MM.1S (cell line): ENCODE results near the gene GPRC6A.

Source experiments
- DNase-seq: peaks from one replicate; pipeline ENCODE4 v3.0.0-alpha.2; 2015
- H2AFZ ChIP-seq: fragments of 300-600 bp; sonication (generic); 2 replicates; pipeline ENCODE4 v1.6.0; 2016; ENCODE audit warnings: antibody characterized with exemption, low read length
- H3F3A ChIP-seq: fragments of 300-600 bp; sonication (generic); 2 replicates; pipeline ENCODE4 v1.6.1; 2016; ENCODE audit warnings: mild to moderate bottlenecking, antibody characterized with exemption, low read length, moderate library complexity, mixed read lengths; ENCODE audit not compliant: insufficient read depth
- H3K27ac ChIP-seq: fragments of 300-600 bp; sonication (generic); 2 replicates; pipeline ENCODE4 v1.5.1; 2016; ENCODE audit warnings: mild to moderate bottlenecking, low read length
- H3K27me3 ChIP-seq: fragments of 300-600 bp; sonication (generic); replicated peaks from 2 replicates; pipeline ENCODE4 v1.6.0; 2016; ENCODE audit warnings: low read length; ENCODE audit not compliant: insufficient read depth
- H3K36me3 ChIP-seq: fragments of 300-600 bp; sonication (generic); replicated peaks from 2 replicates; pipeline ENCODE4 v1.6.1; 2016; ENCODE audit warnings: mild to moderate bottlenecking, low read length, mixed read lengths; ENCODE audit not compliant: insufficient read depth
- H3K4me1 ChIP-seq: fragments of 300-600 bp; sonication (generic); 2 replicates; pipeline ENCODE4 v1.6.1; 2016; ENCODE audit warnings: low read length, mixed read lengths
- H3K4me2 ChIP-seq: fragments of 300-600 bp; sonication (generic); 2 replicates; pipeline ENCODE4 v1.6.0; 2016; ENCODE audit warnings: low read depth, low read length
- H3K4me3 ChIP-seq: fragments of 300-600 bp; sonication (generic); 2 replicates; pipeline ENCODE4 v1.5.1; 2016; ENCODE audit warnings: low read length, mixed read lengths
- H3K79me2 ChIP-seq: fragments of 300-600 bp; sonication (generic); 2 replicates; pipeline ENCODE4 v1.6.1; 2016; ENCODE audit warnings: mixed run types, low read length, mixed read lengths
- H3K9ac ChIP-seq: fragments of 300-600 bp; sonication (generic); 2 replicates; pipeline ENCODE4 v1.6.1; 2016; ENCODE audit warnings: low read length, mixed read lengths
- H3K9me2 ChIP-seq: fragments of 300-600 bp; sonication (generic); replicated peaks from 2 replicates; pipeline ENCODE4 v1.6.1; 2016; ENCODE audit warnings: mild to moderate bottlenecking, low read length, mixed read lengths; ENCODE audit not compliant: insufficient read depth
- H3K9me3 ChIP-seq: fragments of 300-600 bp; sonication (generic); replicated peaks from 2 replicates; pipeline ENCODE4 v1.6.1; 2016; ENCODE audit warnings: mild to moderate bottlenecking, low read length, mixed read lengths; ENCODE audit not compliant: insufficient read depth
- H4K20me1 ChIP-seq: fragments of 300-600 bp; sonication (generic); 2 replicates; pipeline ENCODE4 v1.6.1; 2016; ENCODE audit warnings: mild to moderate bottlenecking, low read length, moderate library complexity, mixed read lengths; ENCODE audit not compliant: insufficient read depth
- CTCF ChIP-seq: fragments of 300-600 bp; sonication (generic); IDR thresholded peaks from 2 replicates; pipeline ENCODE4 v1.5.1; 2016; ENCODE audit warnings: antibody characterized with exemption, low read length, mixed read lengths
- EZH2 ChIP-seq: fragments of 300-600 bp; sonication (generic); optimal IDR thresholded peaks from 2 replicates; pipeline ENCODE3; 2017; ENCODE audit warnings: low read depth, mild to moderate bottlenecking, antibody characterized with exemption, low read length, mixed read lengths
- EZH2phosphoT487 ChIP-seq: fragments of 300-600 bp; sonication (generic); IDR thresholded peaks from 2 replicates; pipeline ENCODE4 v1.6.1; 2018; ENCODE audit warnings: antibody characterized with exemption, low read length

The GPRC6A gene

GRCh38 chr6:116859264-116859663, 30.4 kb upstream of the GPRC6A start:
- Histone ChIP-seq H3K36me3 (no peaks in the 10 kb centered on the region), H3K27ac (no peak overlapping the region), H3K9me3 (no peaks in the 10 kb centered on the region), H3K9me2 (no peaks in the 10 kb centered on the region), H3K4me1 (no peaks in the 10 kb centered on the region), H3K4me3 (no peak overlapping the region), H2AFZ (no peak overlapping the region), H3F3A (no peaks in the 10 kb centered on the region), H4K20me1 (no peaks in the 10 kb centered on the region), H3K79me2 (no peaks in the 10 kb centered on the region), H3K9ac (no peak overlapping the region), H3K4me2 (no peak overlapping the region), H3K27me3 (no peaks in the 10 kb centered on the region)
- TF ChIP-seq EZH2, result no peak
- no peak for TF ChIP-seq EZH2phosphoT487
- TF ChIP-seq CTCF, result no peak
- DNase-seq, result no peak

GRCh38 chr6:116858060-116858459, 29.2 kb upstream of the GPRC6A start:
- Histone ChIP-seq H3F3A (no peaks in the 10 kb centered on the region), H2AFZ (no peak overlapping the region), H3K79me2 (no peaks in the 10 kb centered on the region), H3K9me2 (no peaks in the 10 kb centered on the region), H3K9ac (no peak overlapping the region), H3K27ac (no peak overlapping the region), H3K4me3 (no peak overlapping the region), H3K4me2 (no peak overlapping the region), H3K9me3 (no peaks in the 10 kb centered on the region), H3K36me3 (no peaks in the 10 kb centered on the region), H4K20me1 (no peaks in the 10 kb centered on the region), H3K27me3 (no peaks in the 10 kb centered on the region), H3K4me1 (no peaks in the 10 kb centered on the region)
- TF ChIP-seq EZH2 (no peak), CTCF (no peak), EZH2phosphoT487 (no peak)
- no peak for DNase-seq

DNA sequence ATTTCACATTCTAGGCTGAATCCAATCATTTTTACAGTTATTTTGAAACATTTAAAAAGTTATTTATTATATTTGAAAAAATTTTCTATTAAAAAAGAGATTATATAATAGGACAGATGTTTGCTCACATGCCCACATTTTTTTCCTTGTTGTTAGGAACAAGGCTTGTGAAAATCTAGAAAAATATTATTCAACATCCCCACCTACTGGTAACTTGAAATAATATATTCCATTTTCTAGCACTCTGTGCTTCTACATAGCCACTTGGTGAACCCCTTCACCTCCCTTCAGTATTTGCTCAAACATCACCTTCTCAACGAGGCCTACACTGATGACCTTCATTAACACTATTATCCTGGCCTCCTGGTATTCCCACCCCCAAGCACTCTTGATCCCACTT, 18.3 kb upstream of the GPRC6A start:
- no peak overlapping the region for H3K9ac ChIP-seq
- H3K4me1 ChIP-seq, result no peaks in the 10 kb centered on the region
- H2AFZ ChIP-seq, result no peak overlapping the region
- H3K79me2 ChIP-seq, result no peaks in the 10 kb centered on the region
- H3K27ac ChIP-seq, result no peak overlapping the region
- no peaks in the 10 kb centered on the region for H3K9me2 ChIP-seq
- no peaks in the 10 kb centered on the region for H4K20me1 ChIP-seq
- H3K36me3 ChIP-seq, result no peaks in the 10 kb centered on the region
- peak; percentile 40 for DNase-seq
- no peaks in the 10 kb centered on the region for H3K9me3 ChIP-seq
- no peak overlapping the region for H3K4me3 ChIP-seq
- TF ChIP-seq CTCF, result peak; percentile 24
- no peak for TF ChIP-seq EZH2phosphoT487
- H3F3A ChIP-seq, result no peaks in the 10 kb centered on the region
- no peaks in the 10 kb centered on the region for H3K27me3 ChIP-seq
- no peak overlapping the region for H3K4me2 ChIP-seq
